ENCODE results near the gene TTBK1.

GRCh38 chr6:43250992-43251373, 7.7 kb downstream of the TTBK1 start:
- TF ChIP-seq EZH2 (IDR thresholded peaks at IDR 0.05; ENCODE audit: borderline replicate concordance, insufficient read depth, low read length, poor library complexity, severe bottlenecking) (no peak), CTCF (IDR thresholded peaks at IDR 0.05; ENCODE audit: poor library complexity, severe bottlenecking) (no peak), EP300 (conservative IDR thresholded peaks at IDR 0.05; ENCODE audit: poor library complexity, severe bottlenecking) (no peak)

Measured in neural cell (in vitro differentiated cells).